Occipital lobe (tissue), 2 donors: Measurements from ENCODE around the gene CD59. TPM values are rescaled to one million over a fixed set of nuclear protein-coding genes. Genes with fewer than 3 reads are reported as not detected.
"Not testable (repeated sequence)": the region's sequence is repeated elsewhere in the genome, so short reads cannot be mapped to it uniquely, and the experiment has no call there.

Experiments
- DNase-seq: peaks from one replicate; lab custom pipeline; 2025; lab: John Stamatoyannopoulos, UW
- total RNA-seq: library from RNA; depleted of rRNA; stranded (reverse); fragments of >200 nt; gene quantifications from one replicate; pipeline ENCODE4 v1.2.3, GENCODE V29; 2014

Gene CD59
- total RNA-seq, 1 donor from 2014 or later = 42.7 TPM

- DNase-seq = no peak
Observed at GRCh38 chr11:33713151-33713855, 22.9 kb downstream of the CD59 start.

- no peak for DNase-seq
Observed at GRCh38 chr11:33712436-33712835, 23.8 kb downstream of the CD59 start.

- DNase-seq = no peak
Observed at GRCh38 chr11:33709466-33709865, 26.8 kb downstream of the CD59 start.

GRCh38 chr11:33708985-33709384 is 27.2 kb downstream of the CD59 start:
- DNase-seq = no peak

- DNase-seq = not testable (repeated sequence)
Observed at GRCh38 chr11:33707831-33708230, 28.4 kb downstream of the CD59 start.

- no peak for DNase-seq
Observed at GRCh38 chr11:33706966-33707365, 29.3 kb downstream of the CD59 start.

GRCh38 chr11:33706546-33706945 is 29.7 kb downstream of the CD59 start:
- no peak for DNase-seq

GRCh38 chr11:33704240-33705002 is 31.8 kb downstream of the CD59 start:
- peak; percentile 14 for DNase-seq

GRCh38 chr11:33703788-33704187 is 32.4 kb downstream of the CD59 start:
- DNase-seq = no peak

- no peak for DNase-seq
Observed at GRCh38 chr11:33703234-33703633, 33.0 kb downstream of the CD59 start.

- peak; percentile 27 for DNase-seq
Observed at GRCh38 chr11:33701302-33702230, 34.7 kb downstream of the CD59 start.

- DNase-seq = peak; percentile 88
Observed at GRCh38 chr11:33700502-33701271, 35.5 kb downstream of the CD59 start, which contains the start of gene C11orf91. Gene C11orf91, minus strand, starts transcription at chr11:33700826. Its CDS starts 86 bp downstream, at chr11:33700740.

- DNase-seq = no peak
Observed at GRCh38 chr11:33700063-33700501, 36.1 kb downstream of the CD59 start.

GRCh38 chr11:33699515-33700062 is 36.6 kb downstream of the CD59 start:
- DNase-seq = no peak

GRCh38 chr11:33698921-33699320 is 37.3 kb downstream of the CD59 start:
- no peak for DNase-seq

- no peak for DNase-seq
Observed at GRCh38 chr11:33697997-33698396, 38.2 kb downstream of the CD59 start.

- DNase-seq = no peak
Observed at GRCh38 chr11:33696931-33697638, 39.1 kb downstream of the CD59 start.

GRCh38 chr11:33696411-33696810 is 39.8 kb downstream of the CD59 start:
- no peak for DNase-seq

GRCh38 chr11:33695051-33695566 is 41.1 kb downstream of the CD59 start:
- DNase-seq = no peak
